ENCODE results near the gene ZFC3H1.

ZFC3H1 gene

DNA sequence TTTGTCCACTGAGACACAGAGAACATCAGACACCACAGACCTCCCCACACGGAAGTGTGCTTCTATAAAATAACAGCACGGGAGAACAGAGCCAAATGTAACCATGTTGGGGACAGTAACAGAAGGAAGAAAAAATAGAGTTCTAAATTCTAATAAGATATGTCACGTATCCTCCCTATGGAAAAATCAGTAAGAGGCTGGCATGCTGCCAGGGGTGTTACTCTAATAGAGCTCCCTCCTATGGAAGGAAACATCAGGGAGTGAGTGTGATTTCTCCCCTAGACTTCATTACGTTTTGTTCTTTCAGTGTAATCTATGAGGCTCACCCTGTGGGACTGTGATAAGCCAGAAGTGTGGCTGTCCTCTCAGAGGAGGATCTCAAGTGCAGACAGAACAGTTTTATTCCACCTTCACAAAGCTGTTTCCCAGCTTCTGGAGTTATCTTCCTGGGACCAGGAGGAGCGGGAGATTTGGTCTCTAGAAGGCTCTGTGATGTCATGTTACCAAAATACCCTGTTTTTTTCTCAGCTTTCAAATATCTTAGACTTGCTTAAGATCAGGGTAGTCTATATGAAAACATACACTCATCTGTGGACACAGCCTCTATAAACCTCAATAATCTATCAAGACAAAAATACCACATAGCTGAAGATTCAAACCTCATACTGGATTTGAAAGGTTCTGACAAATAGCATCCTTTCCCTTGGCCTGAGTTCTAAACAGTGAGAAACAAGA is 69.3 kb downstream of the ZFC3H1 start:
- TF ChIP-seq, protein P1, sequence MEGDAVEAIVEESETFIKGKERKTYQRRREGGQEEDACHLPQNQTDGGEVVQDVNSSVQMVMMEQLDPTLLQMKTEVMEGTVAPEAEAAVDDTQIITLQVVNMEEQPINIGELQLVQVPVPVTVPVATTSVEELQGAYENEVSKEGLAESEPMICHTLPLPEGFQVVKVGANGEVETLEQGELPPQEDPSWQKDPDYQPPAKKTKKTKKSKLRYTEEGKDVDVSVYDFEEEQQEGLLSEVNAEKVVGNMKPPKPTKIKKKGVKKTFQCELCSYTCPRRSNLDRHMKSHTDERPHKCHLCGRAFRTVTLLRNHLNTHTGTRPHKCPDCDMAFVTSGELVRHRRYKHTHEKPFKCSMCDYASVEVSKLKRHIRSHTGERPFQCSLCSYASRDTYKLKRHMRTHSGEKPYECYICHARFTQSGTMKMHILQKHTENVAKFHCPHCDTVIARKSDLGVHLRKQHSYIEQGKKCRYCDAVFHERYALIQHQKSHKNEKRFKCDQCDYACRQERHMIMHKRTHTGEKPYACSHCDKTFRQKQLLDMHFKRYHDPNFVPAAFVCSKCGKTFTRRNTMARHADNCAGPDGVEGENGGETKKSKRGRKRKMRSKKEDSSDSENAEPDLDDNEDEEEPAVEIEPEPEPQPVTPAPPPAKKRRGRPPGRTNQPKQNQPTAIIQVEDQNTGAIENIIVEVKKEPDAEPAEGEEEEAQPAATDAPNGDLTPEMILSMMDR (IDR thresholded peaks at IDR 0.05; ENCODE audit: borderline replicate concordance, insufficient read depth, low read depth, low read length), result no peak
- H3K4me3 ChIP-seq (ENCODE audit: low read depth, low read length), result no peak overlapping the region

DNA sequence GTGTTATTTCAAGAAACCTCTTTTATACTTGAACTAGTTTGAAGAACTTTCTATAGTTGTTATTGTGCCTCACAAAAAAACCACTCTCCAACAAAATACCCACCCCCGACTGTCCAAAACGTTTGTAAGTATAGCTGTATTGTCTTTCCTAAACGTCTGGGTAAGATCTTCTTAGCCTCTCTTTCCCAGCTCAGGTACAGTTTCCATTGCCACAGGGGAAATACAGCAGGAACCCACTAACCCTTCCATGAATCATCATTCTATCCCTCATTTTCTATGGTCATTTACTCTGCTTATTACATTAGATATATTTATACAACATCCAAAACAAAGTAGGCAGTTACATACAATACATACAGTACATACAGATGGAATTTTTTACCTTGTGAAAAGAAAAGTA is 70.8 kb downstream of the ZFC3H1 start:
- no peak overlapping the region for H3K4me3 ChIP-seq (ENCODE audit: low read depth, low read length)
- TF ChIP-seq, protein P1 (IDR thresholded peaks at IDR 0.05; ENCODE audit: borderline replicate concordance, insufficient read depth, low read depth, low read length), result no peak

DNA sequence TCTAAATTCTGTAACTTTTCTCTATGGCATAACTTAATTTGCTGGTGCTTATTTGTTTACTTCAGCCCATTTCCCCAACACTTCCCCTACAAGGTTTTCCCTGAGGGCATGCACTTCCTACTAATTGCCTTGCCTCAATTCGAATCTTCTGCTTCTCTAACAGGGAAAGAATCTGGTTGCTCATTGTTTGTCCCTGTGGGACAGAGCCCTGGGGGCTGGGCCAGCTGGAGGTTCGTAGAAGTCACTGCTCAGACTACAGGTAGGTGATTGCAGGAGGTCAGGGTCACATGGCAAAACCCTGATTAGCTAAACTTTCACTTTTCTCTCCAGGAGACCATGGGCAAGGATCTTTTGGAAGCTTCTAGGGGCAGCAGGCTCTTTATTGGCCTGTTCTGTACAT is 72.0 kb downstream of the ZFC3H1 start:
- H3K4me3 ChIP-seq (ENCODE audit: low read depth, low read length), result no peak overlapping the region
- TF ChIP-seq, protein P1 (IDR thresholded peaks at IDR 0.05; ENCODE audit: borderline replicate concordance, insufficient read depth, low read depth, low read length), result no peak

DNA sequence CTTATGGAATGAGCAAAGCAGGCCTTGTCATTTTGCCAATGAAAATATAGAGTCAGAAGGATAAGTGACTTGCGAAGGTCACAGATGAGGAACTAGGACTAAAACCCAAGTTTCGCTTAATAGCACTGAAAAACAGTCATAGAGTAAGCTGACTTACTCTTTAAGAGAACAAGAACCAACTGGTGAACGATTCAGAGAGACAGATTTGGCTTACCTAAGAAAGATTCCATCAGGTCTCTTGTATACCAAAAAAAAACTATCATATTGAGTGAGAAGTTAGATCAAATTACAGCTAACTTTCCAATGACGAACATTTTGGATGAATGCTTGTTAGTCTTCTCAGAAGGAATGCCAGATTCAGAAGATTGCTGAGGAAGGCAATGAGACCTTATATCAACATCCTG is 74.2 kb downstream of the ZFC3H1 start:
- TF ChIP-seq, protein P1 (IDR thresholded peaks at IDR 0.05; ENCODE audit: borderline replicate concordance, insufficient read depth, low read depth, low read length), result no peak
- H3K4me3 ChIP-seq (ENCODE audit: low read depth, low read length), result no peak overlapping the region

DNA sequence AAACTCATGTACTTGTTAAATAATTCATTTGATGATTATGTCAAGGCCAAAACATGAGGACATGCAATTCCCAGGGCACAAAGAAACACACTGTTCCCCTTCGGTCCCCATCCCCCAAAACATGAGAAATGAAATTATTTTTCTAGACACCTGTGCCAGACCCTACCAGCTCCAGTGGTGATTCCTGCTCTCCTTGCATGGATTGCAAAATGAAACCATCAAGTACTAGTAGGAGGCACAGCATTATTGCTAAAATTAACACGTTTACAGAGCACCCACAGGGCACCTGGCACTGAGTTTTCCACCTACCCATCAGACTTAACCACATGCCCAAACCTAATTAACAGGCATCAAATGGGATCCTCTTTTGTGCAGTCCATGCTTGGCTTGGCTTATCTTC is 76.6 kb downstream of the ZFC3H1 start:
- TF ChIP-seq, protein P1 (IDR thresholded peaks at IDR 0.05; ENCODE audit: borderline replicate concordance, insufficient read depth, low read depth, low read length), result no peak
- H3K4me3 ChIP-seq (ENCODE audit: low read depth, low read length), result no peak overlapping the region

DNA sequence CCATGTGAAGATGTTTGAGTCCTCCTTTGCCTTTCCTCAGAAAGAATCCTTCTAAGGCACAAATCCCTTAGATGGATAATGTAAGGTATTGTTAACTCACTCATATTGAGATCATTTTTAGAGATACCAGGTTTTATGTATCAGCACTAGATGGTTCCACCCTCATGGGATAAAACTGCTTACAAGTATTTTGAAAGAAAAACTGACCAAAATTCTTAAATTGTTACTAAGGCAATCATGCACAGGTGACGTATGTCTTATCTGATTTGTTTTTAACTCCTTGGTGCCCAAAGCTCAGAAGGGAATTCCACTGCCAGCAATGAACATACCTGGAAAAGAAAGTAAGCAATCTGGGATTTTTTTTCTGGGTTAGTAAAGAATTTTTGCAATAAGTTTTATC is 78.4 kb downstream of the ZFC3H1 start:
- no peak overlapping the region for H3K4me3 ChIP-seq (ENCODE audit: low read depth, low read length)
- TF ChIP-seq, protein P1 (IDR thresholded peaks at IDR 0.05; ENCODE audit: borderline replicate concordance, insufficient read depth, low read depth, low read length), result no peak

DNA sequence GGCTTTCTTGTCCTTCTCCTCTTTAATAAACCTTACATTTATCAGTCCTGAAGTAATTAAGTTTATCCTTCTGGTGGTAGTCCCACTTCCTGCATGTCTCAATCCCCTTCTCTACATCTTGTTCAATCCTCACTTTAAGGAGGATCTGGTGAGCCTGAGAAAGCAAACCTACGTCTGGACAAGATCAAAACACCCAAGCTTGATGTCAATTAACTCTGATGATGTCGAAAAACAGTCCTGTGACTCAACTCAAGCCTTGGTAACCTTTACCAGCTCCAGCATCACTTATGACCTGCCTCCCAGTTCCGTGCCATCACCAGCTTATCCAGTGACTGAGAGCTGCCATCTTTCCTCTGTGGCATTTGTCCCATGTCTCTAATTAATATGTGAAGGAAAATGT is 79.3 kb downstream of the ZFC3H1 start:
- no peak overlapping the region for H3K4me3 ChIP-seq (ENCODE audit: low read depth, low read length)
- TF ChIP-seq, protein P1 (IDR thresholded peaks at IDR 0.05; ENCODE audit: borderline replicate concordance, insufficient read depth, low read depth, low read length), result no peak

Data from GM12875 (cell line).